Ovary (tissue), 3 donors: ENCODE data around the gene HYOU1.

Experiments
- POLR2A ChIP-seq: fragments of 450-650 bp; IDR thresholded peaks from one replicate; pipeline ENCODE4 v1.6.1; 2017; ENCODE audit warnings: antibody characterized with exemption, mild to moderate bottlenecking, moderate library complexity
- TF ChIP-seq, protein P1 (sequence below), 3 donors: fragments of 450-650 bp in 2 of 3; fragments of 200-600 bp in 1 of 3; IDR thresholded peaks; one replicate each; pipeline versions ENCODE4 v1.5.1 to v1.8.0; 2016 to 2022; ENCODE audit warnings: antibody characterized with exemption in 3 of 3, mild to moderate bottlenecking in 1 of 3
- donor health status: DM: no; HTN: no; CAD: no.

DNA sequence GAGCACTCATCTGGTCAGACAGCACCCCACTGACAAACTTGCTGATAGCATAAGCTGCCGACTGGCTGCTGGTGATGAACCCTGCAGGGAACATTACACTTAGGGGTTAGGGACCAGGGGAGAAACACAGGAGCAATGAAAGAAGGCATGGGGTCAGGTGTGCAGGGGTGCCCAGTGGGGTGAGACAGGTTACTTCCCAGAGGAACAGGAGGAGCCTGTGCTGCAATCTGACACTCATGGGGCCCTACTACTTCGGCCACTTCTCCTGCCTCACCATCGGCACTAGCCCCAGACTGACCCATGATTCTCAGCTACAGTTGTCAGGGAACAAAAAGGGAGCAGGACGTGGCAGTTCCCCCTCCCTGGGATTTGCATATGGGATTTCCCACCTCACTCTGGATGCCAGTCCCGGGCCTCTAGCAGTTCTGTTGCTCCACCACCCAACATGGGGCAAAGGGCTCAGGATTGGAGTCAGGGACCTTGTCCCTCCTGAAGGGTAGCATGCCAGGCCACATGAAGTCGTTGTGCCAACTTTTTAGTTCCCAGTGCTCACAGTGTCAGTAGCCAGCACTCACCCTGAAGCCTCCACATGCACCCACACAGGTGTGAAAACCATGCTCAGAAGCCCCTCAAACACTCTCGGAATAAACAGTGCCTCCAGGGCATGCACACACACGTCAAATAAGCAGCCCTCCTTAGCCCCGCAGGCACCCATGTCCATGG, 28.5 kb downstream of the HYOU1 start:
- TF ChIP-seq, protein P1, sequence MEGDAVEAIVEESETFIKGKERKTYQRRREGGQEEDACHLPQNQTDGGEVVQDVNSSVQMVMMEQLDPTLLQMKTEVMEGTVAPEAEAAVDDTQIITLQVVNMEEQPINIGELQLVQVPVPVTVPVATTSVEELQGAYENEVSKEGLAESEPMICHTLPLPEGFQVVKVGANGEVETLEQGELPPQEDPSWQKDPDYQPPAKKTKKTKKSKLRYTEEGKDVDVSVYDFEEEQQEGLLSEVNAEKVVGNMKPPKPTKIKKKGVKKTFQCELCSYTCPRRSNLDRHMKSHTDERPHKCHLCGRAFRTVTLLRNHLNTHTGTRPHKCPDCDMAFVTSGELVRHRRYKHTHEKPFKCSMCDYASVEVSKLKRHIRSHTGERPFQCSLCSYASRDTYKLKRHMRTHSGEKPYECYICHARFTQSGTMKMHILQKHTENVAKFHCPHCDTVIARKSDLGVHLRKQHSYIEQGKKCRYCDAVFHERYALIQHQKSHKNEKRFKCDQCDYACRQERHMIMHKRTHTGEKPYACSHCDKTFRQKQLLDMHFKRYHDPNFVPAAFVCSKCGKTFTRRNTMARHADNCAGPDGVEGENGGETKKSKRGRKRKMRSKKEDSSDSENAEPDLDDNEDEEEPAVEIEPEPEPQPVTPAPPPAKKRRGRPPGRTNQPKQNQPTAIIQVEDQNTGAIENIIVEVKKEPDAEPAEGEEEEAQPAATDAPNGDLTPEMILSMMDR (IDR thresholded peaks at IDR 0.05), result no peak
- no peak for TF ChIP-seq POLR2A
